PC-3 (cell line): ENCODE measurements around the gene AVEN.

Experiments used
- EZH2 ChIP-seq: fragments of 300-600 bp; sonication (generic); IDR thresholded peaks from one replicate; pipeline ENCODE4 v1.6.1; 2017; ENCODE audit warnings: antibody characterized with exemption, mild to moderate bottlenecking, low read length; ENCODE audit not compliant: unreplicated experiment
- EZH2phosphoT487 ChIP-seq: fragments of 300-600 bp; sonication (generic); IDR thresholded peaks from 2 replicates; pipeline ENCODE4 v1.6.1; 2018; ENCODE audit warnings: mild to moderate bottlenecking, antibody characterized with exemption, low read length, borderline replicate concordance
- TF ChIP-seq, protein P1 (sequence below): fragments of 300-600 bp; sonication (generic); conservative IDR thresholded peaks from 2 replicates; pipeline ENCODE4 v1.5.1; 2017; ENCODE audit warnings: antibody characterized with exemption, low read depth, mild to moderate bottlenecking, low read length

DNA sequence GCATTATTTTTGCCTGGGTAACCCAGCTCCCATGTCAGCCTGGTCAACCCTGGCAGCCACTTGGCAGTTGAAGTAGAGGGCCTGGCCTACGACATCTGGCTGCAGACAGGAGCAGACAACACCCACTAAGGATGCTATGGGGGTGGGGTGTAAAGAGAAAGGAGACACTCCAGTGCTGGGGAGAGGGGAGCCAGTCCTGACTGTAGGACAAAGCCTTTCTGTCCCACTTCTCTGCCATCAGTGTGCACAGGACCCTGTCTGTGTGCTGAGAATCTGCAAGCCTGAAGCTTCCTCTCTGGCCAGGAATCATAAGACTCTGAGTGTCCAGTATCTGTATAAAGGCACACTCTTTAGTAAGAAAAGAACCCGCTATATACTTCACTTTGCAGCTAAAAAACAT, 167.0 kb downstream of the AVEN start:
- TF ChIP-seq EZH2 (no peak), EZH2phosphoT487 (no peak)
- TF ChIP-seq, protein P1, sequence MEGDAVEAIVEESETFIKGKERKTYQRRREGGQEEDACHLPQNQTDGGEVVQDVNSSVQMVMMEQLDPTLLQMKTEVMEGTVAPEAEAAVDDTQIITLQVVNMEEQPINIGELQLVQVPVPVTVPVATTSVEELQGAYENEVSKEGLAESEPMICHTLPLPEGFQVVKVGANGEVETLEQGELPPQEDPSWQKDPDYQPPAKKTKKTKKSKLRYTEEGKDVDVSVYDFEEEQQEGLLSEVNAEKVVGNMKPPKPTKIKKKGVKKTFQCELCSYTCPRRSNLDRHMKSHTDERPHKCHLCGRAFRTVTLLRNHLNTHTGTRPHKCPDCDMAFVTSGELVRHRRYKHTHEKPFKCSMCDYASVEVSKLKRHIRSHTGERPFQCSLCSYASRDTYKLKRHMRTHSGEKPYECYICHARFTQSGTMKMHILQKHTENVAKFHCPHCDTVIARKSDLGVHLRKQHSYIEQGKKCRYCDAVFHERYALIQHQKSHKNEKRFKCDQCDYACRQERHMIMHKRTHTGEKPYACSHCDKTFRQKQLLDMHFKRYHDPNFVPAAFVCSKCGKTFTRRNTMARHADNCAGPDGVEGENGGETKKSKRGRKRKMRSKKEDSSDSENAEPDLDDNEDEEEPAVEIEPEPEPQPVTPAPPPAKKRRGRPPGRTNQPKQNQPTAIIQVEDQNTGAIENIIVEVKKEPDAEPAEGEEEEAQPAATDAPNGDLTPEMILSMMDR: no peak
